HG03565 (cell line): ENCODE data around the gene ERCC3.
A peak's percentile ranks its signal among the peaks of the same experiment; 100 is the strongest.

Experiments used
- ATAC-seq: cut with Tn5 transposase; IDR thresholded peaks from one replicate; pipeline ENCODE4 v1.9.1; 2021; ENCODE audit warnings: mild to moderate bottlenecking, moderate library complexity; ENCODE audit not compliant: unreplicated experiment

The ERCC3 gene

GRCh38 chr2:127293748-127294562 lies at the start of gene ERCC3:
Gene ERCC3 (minus strand): TSS chr2:127294144. CDS start chr2:127294081, 63 bp downstream.
- peak; percentile 97 for ATAC-seq

DNA sequence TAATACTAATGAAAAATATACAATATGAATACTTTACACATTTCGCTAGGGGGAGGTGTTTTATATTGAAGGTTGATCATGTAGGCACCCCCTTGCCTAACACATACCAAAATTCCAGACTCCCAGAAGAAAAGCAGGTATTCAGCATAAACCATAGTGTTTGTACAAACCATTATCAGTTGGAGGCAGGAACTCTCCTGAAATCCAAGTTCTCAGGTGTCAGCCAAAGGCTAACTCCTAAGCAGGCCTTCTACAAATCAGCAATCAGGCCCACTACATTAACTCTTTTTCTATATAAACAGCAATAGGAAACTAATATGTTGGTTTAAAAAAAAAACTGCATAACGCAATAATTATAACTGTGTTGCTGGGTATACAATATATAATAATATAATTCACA lies 49.3 kb upstream of the ERCC3 start:
- no peak for ATAC-seq

- ATAC-seq, result peak; percentile 56
Measured at GRCh38 chr2:127342101-127342500, 48.2 kb upstream of the ERCC3 start.

DNA sequence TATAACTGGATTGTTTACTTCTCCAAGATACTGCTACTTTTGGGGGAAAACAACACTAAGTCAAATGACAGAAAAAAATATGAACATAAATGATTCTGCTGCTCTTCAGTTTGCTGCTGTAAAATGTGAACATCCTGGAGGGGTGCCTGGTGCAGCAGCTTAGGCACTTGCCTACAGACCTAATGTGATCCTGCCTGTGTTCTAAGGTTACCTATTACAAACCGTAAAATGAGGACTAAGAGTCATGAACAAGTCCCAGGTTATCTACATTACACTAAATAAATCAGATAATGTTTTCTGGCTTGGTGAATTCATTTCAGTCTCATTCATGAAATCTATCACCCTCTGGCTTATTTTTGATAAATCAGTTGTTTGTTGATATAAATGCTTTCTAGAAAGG lies 38.4 kb upstream of the ERCC3 start:
- no peak for ATAC-seq

DNA sequence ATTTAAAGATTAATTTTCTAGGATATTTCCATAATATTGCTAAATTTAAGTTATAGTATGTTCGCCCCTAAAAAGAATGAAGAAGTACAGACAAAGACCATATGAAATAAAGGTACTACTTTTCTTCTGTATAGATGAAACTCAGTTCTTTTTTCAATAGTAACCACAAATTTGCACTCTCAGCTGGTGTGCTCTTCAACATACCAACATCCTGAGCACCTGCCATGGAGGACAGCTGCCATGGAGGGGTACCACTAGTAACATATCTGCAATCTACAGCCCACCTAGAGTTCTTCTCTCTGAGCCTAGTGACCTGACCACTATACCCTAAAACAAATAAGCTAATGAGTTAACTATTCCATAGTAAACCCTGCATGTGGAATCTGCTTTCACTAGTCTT lies 36.8 kb upstream of the ERCC3 start:
- ATAC-seq, result no peak

GRCh38 chr2:127326289-127326945 lies 32.5 kb upstream of the ERCC3 start:
- ATAC-seq, result no peak

GRCh38 chr2:127324635-127325034 lies 30.7 kb upstream of the ERCC3 start:
- no peak for ATAC-seq

DNA sequence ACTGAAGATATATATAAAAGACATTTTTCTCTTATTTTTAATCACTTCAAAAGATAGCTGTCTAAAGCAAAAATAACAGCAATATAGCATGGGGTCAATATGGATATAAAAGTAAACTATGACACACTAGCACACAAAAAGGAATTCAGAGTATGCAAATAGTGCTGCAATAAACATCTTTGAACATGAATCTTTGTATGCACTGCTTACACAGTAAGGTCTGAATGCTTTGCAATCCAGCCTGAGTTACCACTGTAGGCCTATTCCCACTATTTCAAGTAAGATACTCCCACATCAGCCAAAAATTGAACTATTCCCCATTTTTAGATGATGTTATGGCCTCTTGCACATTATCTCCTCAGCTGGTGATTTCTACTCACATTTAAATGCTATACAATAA lies 27.4 kb upstream of the ERCC3 start:
- ATAC-seq, result no peak

GRCh38 chr2:127320586-127321275 lies 26.8 kb upstream of the ERCC3 start:
- no peak for ATAC-seq

- ATAC-seq, result no peak
Measured at GRCh38 chr2:127320067-127320466, 26.1 kb upstream of the ERCC3 start.

DNA sequence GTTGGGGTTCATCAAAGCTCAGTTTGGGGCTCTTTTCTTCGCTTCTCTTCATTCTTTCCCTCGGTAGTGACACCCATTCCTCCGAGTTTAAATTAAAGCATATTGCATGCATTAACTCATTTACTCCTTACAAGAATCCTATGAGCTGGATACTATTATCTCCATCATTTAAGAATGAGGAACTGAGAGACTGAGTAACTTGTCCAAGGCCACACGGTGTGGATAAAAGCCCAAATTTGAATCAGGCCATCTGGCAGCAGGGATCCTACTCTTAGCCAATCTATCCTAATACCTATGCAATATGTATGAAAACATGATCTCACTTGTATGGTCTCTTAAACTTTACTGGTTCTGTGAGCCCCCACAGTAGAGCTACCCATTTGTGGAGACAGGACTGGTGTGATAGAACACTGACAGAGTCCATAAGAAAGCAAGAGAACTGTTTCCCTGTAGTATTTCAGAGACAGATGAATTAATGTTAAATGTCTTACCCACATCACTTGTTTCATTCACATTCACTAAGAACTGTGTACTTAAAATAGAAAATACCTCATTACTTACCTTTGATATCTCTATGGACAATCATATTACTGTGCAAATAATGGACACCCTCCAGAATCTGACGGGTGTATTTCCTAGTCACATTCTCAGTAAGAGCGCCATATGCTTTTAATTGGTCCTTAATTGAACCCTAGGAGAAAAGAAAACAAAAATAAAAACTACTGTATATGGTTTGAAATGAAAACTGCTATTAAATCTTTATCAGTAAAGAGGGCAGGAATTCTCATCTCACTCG lies 20.4 kb upstream of the ERCC3 start:
- ATAC-seq, result no peak

- peak; percentile 97 for ATAC-seq
Measured at GRCh38 chr2:127313406-127313805, 19.5 kb upstream of the ERCC3 start.

DNA sequence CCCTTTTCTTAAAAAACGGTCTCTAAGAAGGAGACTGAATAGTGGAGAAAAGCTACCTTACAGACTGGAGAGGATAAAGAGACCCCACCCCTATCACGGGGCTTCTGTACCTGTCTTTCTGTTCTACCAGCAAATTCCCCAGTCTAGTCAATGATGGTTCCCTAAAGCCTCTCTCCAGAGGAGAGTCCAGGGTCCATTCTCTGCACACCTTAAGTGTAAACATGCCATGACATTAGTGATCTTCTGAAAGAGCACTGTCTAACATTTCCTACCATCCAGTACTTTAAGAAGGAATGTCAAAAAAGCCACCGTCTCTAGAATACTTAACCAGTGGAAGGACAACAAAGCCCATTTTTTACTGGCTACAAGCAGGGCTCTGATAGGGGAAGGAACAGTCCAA lies 17.0 kb upstream of the ERCC3 start:
- ATAC-seq, result no peak

DNA sequence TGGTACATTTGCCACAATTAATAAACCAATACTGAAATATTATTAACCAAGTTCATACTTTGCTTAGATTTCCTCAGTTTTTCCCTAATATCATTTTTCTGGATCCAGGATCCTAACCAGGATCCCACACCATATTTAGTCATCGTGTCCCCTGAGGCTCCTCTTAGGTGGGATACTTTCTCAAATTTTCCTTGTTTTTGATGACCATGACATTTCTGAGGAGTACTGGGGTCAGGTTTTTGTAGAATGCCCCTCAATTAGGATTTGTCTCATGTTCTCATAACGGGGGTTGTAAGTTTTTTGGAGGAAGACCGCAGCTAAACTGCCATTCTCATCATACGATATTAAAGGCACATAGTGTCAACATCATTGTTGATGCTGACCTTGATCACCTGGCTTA lies 15.5 kb upstream of the ERCC3 start:
- ATAC-seq, result no peak

- ATAC-seq, result no peak
Measured at GRCh38 chr2:127308586-127309138, 14.7 kb upstream of the ERCC3 start.

GRCh38 chr2:127305990-127306585 lies 12.1 kb upstream of the ERCC3 start:
- no peak for ATAC-seq

GRCh38 chr2:127302168-127302567 lies 8.2 kb upstream of the ERCC3 start:
- no peak for ATAC-seq

- peak; percentile 6 for ATAC-seq
Measured at GRCh38 chr2:127293386-127293747, 577 bp downstream of the ERCC3 start.

- ATAC-seq, result no peak
Measured at GRCh38 chr2:127288274-127288673, 5.7 kb downstream of the ERCC3 start.

DNA sequence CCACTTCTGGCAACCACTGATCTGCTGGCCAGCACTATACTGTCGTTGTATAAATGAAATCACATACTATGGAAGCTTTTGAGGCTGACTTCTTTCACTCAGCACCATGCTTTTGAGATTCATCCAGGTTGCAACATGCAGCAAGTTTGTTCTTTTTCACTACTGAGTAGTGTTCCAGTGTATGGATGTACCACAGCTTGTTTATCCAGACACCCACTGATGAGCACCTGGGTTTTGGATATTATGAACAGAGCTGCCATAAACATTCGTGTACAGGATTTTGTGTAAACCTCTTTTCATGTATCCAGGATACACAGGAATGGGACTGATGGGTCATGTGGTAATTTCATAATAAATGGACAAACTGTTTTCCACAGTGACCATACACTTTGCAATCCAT lies 10.7 kb downstream of the ERCC3 start:
- no peak for ATAC-seq
